GM12872 (cell line): ENCODE data around the gene SLIT1.

ENCODE experiments used
- CTCF ChIP-seq: IDR thresholded peaks from 3 replicates; pipeline ENCODE4 v1.5.1; 2011; ENCODE audit warnings: low read depth, mild to moderate bottlenecking, low read length, moderate library complexity; ENCODE audit not compliant: insufficient read depth

The SLIT1 gene

DNA sequence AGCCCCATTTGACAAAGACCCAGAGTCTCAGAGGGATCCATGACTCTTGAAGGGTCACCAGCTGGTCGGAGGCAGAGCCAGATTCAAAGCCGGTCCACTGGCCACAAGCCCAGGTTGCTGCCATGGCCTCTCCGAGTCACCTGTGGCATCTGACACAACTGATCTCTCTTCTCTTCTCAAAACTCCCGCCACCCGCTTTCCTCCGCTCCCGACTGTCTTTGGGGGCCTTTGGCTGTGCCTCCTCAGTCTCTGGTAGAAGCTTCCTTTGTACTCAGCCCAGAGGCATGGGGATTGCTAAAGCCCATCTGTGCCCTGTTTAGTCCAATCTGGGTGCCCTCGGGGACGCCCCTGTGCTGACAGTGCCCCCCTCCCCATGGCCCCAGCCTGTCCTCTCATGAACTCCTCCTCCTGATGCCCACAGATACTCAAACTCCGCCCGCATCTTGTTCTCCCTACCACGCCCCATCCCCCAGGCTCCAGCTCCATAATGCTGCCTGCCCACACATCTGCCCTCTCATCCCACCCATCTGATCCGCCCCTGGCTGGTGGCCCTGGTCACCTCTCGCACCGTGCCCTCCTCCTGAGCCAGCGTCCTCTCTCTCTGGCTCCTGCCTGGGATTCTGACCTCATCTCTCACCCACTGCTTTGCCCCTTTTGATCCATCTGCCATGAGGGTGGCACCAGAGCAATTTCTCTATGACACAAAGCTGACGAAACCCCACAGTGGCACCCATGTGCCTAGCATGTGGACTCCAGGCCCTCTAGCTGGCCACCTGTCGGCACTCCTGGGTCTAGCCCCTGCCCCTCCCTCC is 150.6 kb downstream of the SLIT1 start:
- no peak for TF ChIP-seq CTCF

- TF ChIP-seq CTCF: no peak
Observed at GRCh38 chr10:97034301-97034700, 151.5 kb downstream of the SLIT1 start.

DNA sequence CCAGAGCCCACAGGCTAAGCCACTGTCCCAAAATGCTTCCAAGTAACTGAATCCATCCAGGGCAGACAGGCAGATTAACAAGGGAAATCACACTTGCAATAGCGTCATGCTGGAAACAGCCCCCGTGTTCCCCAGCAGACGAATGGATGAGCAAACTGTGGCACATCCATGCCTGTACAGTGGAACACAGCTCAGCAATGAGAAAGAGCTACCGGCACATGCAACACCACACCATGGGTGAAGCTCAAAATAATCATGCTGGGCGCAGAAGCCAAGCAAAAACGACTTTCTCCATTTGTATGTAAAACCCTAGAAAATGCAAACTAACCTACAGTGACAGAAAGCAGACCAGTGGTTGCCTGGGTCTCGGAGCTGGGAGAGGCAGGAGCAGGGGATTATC is 153.1 kb downstream of the SLIT1 start:
- no peak for TF ChIP-seq CTCF

DNA sequence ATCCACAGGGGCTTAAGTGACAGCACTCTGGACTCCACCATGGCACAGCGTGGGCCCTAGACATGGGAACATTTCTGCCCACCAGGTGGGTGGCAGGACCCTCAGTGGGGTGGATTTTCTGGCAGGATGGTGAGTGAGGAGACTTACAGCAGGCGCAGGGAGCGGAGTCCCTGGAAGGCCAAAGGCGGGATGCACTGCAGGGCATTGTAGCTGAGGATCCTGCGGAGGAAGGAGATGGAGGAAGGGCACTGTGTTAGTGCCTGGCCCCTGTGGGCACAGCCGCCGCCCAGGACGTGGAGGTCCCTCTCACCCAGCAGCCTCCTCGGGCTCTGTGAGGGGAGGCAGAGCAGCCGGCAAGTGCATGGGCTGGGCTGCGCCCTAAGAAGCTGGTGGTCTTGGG is 154.3 kb downstream of the SLIT1 start:
- no peak for TF ChIP-seq CTCF

- no peak for TF ChIP-seq CTCF
Observed at GRCh38 chr10:97030894-97031293, 154.9 kb downstream of the SLIT1 start.

GRCh38 chr10:97029271-97029670 is 156.5 kb downstream of the SLIT1 start:
- no peak for TF ChIP-seq CTCF

DNA sequence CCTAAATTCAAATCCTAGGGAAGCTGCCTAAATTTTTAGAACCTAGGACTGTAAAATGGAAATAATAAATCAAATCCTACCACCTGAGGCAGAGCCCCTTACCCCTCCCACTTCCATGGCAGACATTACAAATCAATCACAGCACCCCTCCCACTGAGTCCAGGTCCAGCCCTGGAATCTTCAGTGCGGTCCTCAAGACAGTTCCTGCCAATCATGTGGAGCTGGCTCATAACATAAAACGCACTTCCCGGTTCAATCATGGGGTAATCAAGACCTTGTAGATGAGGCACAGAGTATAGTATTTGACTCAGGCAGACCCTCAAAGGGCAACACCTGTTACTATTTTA is 157.0 kb downstream of the SLIT1 start:
- TF ChIP-seq CTCF: no peak
